HFFc6 (cell line): ENCODE results near the gene CD247. TPM values are rescaled to one million over a fixed set of nuclear protein-coding genes. Genes with fewer than 3 reads are reported as not detected.

Source experiments
- DNase-seq: peaks from one replicate; pipeline ENCODE4 v3.0.0-alpha.2; 2018
- H3K27ac Mint-ChIP-seq: 2 replicates; pipeline ENCODE4 v1.8.0; 2020; ENCODE audit warnings: mild to moderate bottlenecking, mixed read lengths
- H3K27me3 Mint-ChIP-seq: 2 replicates; pipeline ENCODE4 v1.8.0; 2021; ENCODE audit warnings: mild to moderate bottlenecking, moderate library complexity, mixed read lengths; ENCODE audit not compliant: insufficient read depth
- H3K36me3 Mint-ChIP-seq: 2 replicates; pipeline ENCODE4 v1.8.0; 2021; ENCODE audit warnings: low read depth, mixed read lengths
- H3K4me1 Mint-ChIP-seq: 2 replicates; pipeline ENCODE4 v1.8.0; 2020; ENCODE audit warnings: low read depth, mixed read lengths
- H3K4me3 Mint-ChIP-seq: 2 replicates; pipeline ENCODE4 v1.8.0; 2020; ENCODE audit warnings: mild to moderate bottlenecking, moderate library complexity, mixed read lengths
- H3K9me3 Mint-ChIP-seq: 2 replicates; pipeline ENCODE4 v1.8.0; 2020; ENCODE audit warnings: mild to moderate bottlenecking, mixed read lengths
- CTCF ChIP-seq: fragments of 200-600 bp; sonication (generic); IDR thresholded peaks from 2 replicates; pipeline ENCODE4 v1.5.0; 2021; ENCODE audit warnings: antibody characterized with exemption, mild to moderate bottlenecking
- total RNA-seq, 6 experiments: library from RNA; stranded (reverse); fragmentation: NEBNext Ultra II Directional; extraction: Animal tissue kit (Norgen Biotek cat#: 25700); gene quantifications; 2 replicates in 1 of 6; 3 replicates in 5 of 6; pipeline ENCODE4 v1.2.3, GENCODE V29; 2021

Gene CD247
- total RNA-seq, 6 experiments from 2014 or later = not detected

DNA sequence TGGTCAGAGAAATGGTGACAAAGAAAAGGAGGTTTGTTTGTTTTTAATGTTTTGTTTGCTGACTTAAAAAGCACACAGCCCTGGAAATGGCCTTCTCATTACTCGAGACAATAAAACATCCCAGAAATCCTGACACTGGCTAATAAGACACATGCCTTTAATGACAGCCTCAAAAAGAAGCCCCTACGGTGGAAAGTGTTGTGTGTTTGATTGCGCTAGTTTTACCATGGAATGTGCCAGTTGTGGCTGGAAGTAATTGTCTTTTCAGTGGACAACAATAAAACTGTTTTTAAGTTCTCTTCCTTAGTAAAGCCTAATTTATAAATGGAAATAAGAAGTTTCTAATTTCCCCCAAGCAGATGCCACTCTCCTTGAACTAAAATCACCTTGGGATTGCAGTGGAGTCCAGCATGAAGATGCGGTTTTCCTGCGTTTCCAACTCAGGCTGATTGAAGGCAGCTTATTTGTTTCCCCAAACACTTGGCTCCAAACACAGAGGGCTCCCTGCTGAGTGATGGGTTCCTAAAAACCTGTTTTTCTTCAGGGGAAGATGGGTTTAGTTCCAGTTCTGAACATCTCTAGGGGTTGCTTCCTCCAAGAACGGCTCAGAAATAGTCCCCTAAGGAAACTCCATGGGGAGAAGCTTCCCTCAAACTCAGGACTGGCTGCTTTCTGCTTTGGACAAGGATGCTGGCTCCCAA, 54.3 kb downstream of the CD247 start:
- Mint-ChIP-seq H3K4me1 (no peaks in the 10 kb centered on the region), H3K27ac (no peak overlapping the region), H3K27me3 (peaks cover 28% of the 10 kb centered on the region), H3K9me3 (no peaks in the 10 kb centered on the region), H3K4me3 (no peak overlapping the region), H3K36me3 (no peaks in the 10 kb centered on the region)
- no peak for TF ChIP-seq CTCF
- no peak for DNase-seq

DNA sequence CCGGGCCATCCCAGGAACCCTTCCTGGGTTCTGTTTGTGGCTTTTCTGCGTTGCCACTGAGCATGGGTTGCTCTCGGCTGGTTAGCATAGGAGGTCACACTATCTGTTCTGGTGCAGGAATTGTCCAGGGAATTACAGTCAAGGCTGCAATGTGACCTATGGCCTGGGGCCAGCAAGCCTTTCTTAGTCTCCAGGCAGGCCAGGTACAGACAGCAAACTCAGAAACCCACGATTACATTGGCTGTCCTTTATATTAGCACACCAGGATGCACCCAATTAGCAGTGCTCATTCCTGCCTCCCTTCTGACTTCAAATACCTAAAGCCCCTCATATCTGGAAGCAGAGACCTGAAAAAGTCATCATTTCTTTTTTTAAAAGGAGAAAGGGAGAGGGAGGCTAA, 55.2 kb downstream of the CD247 start:
- H3K27ac Mint-ChIP-seq = no peak overlapping the region
- H3K4me3 Mint-ChIP-seq = no peak overlapping the region
- no peaks in the 10 kb centered on the region for H3K4me1 Mint-ChIP-seq
- no peak for DNase-seq
- no peak for TF ChIP-seq CTCF
- no peaks in the 10 kb centered on the region for H3K9me3 Mint-ChIP-seq
- H3K27me3 Mint-ChIP-seq = peaks cover 21% of the 10 kb centered on the region
- H3K36me3 Mint-ChIP-seq = no peaks in the 10 kb centered on the region

GRCh38 chr1:167462341-167462740, 56.0 kb downstream of the CD247 start:
- no peak for DNase-seq
- Mint-ChIP-seq H3K4me1 (no peaks in the 10 kb centered on the region), H3K27ac (no peak overlapping the region), H3K27me3 (peaks cover 24% of the 10 kb centered on the region), H3K9me3 (no peaks in the 10 kb centered on the region), H3K4me3 (no peak overlapping the region), H3K36me3 (no peaks in the 10 kb centered on the region)
- no peak for TF ChIP-seq CTCF

DNA sequence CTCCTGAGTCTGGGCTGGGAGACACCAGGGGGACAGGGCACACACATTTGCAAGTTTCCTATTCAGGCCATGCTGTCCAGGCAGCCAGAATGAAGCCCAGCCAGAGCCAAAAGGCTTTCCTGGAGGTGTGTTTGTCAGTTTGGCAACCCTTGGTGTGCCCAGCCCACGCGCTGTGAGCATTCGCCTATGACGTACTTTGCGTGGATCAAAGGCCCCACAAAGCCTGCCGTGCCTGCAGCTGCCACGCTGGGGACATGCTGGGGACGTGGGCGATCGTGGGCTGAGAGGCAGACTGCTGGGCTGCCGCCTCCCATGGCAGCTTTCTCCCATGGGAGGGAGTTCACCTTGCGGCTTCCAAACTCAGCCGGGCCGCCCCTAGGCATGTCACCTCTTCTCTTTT, 57.5 kb downstream of the CD247 start:
- DNase-seq = no peak
- Mint-ChIP-seq H3K27ac (no peak overlapping the region), H3K27me3 (peaks cover 29% of the 10 kb centered on the region), H3K4me1 (peaks cover 5% of the 10 kb centered on the region; the same call in 1 of the 2 replicates), H3K9me3 (no peaks in the 10 kb centered on the region), H3K4me3 (no peak overlapping the region), H3K36me3 (no peaks in the 10 kb centered on the region)
- no peak for TF ChIP-seq CTCF

GRCh38 chr1:167457936-167458584, 60.3 kb downstream of the CD247 start:
- DNase-seq = no peak
- Mint-ChIP-seq H3K36me3 (no peaks in the 10 kb centered on the region), H3K27me3 (peaks cover 23% of the 10 kb centered on the region), H3K4me1 (peaks cover 5% of the 10 kb centered on the region; the same call in 1 of the 2 replicates), H3K9me3 (no peaks in the 10 kb centered on the region), H3K4me3 (no peak overlapping the region), H3K27ac (no peak overlapping the region)
- no peak for TF ChIP-seq CTCF
